ENCODE results near the gene PRDM16. TPM values are rescaled to one million over a fixed set of nuclear protein-coding genes. Genes with fewer than 3 reads are reported as not detected.

PRDM16 gene
- total and polyA plus RNA-seq, 2 of the 4 experiments (the other 2 are of a cell fraction): 0.02 TPM; not detected in 1

GRCh38 chr1:3180915-3181314, 111.9 kb downstream of the PRDM16 start:
- Histone ChIP-seq H3K14ac (replicated peaks; ENCODE audit: low read depth, low read length) (no peak overlapping the region), H3K79me1 (ENCODE audit: low read depth in 1 of 2, low read length in 2 of 2) (no peaks in the 10 kb centered on the region), H3K9me3 (ENCODE audit: control insufficient read depth, insufficient read depth, low read length) (peaks cover 57% of the 10 kb centered on the region), H2BK15ac (ENCODE audit: low read depth, low read length) (no peak overlapping the region), H2AFZ (replicated peaks; ENCODE audit: low read length, poor library complexity) (peak overlapping the region; percentile 32), H3K27me3 (ENCODE audit: control insufficient read depth, insufficient read depth, low read length) (no peaks in the 10 kb centered on the region), H2AK5ac (ENCODE audit: low read depth, low read length) (no peak overlapping the region), H4K5ac (ENCODE audit: low read depth, low read length) (no peak overlapping the region), H4K20me1 (ENCODE audit: insufficient read depth, low read length) (no peaks in the 10 kb centered on the region), H2BK20ac (ENCODE audit: low read depth, low read length) (no peak overlapping the region), H2AK9ac (replicated peaks; ENCODE audit: low read depth, low read length, poor library complexity) (no peak overlapping the region), H3K23ac (ENCODE audit: low read depth, low read length) (no peak overlapping the region), H2BK5ac (ENCODE audit: low read depth, low read length, poor library complexity, severe bottlenecking) (no peak overlapping the region), H4K91ac (ENCODE audit: insufficient read depth, low read depth, low read length) (no peak overlapping the region), H3K36me3 (ENCODE audit: control insufficient read depth, insufficient read depth, low read length) (no peaks in the 10 kb centered on the region), H3K27ac (ENCODE audit: insufficient read depth, low read length) (no peak overlapping the region), H4K8ac (ENCODE audit: low read depth in 2 of 2, low read length in 2 of 2) (no peak overlapping the region), H3K4me2 (ENCODE audit: low read depth, low read length) (no peak overlapping the region), H3K4me1 (ENCODE audit: control insufficient read depth, insufficient read depth, low read length) (no peaks in the 10 kb centered on the region), H3K4ac (ENCODE audit: low read depth, low read length) (no peak overlapping the region), H3K9me1 (ENCODE audit: insufficient read depth, low read length) (no peaks in the 10 kb centered on the region), H2BK120ac (ENCODE audit: low read depth, low read length) (no peak overlapping the region), H3K9ac (ENCODE audit: low read depth, low read length) (no peak overlapping the region), H3K4me3 (ENCODE audit: insufficient read depth, low read depth, low read length) (no peak overlapping the region), H3K56ac (ENCODE audit: extremely low read depth, insufficient read depth, low read length) (no peak overlapping the region), H3K18ac (ENCODE audit: low read depth, low read length) (no peak overlapping the region)
- intact Hi-C loops (cut with micrococcal nuclease) (no loop called here), in situ Hi-C loops (cut with MboI; ENCODE audit: low sequenced_read_pairs) (no loop called here), dilution Hi-C loops (cut with HindIII; ENCODE audit: low sequenced_read_pairs, unreplicated experiment) (no loop called here)
- ATAC-seq (ENCODE audit: low read depth) (no peak), DNase-seq (no peak)
- no TSS peak for BruUV-seq (replicated peaks)
- POLR2A ChIA-PET (ENCODE audit: unreplicated experiment): no interaction called here
- WGBS, 2 experiments (ENCODE audit: extremely low coverage in 2 of 2, insufficient read length in 1 of 2): 88% methylated on average over 27 of the region's 36 CpGs; no CpG with 5 or more reads in 1 of the 2 experiments
- CTCF ChIA-PET: no interaction called here
- no peak for TF ChIP-seq CEBPB (IDR thresholded peaks at IDR 0.05; ENCODE audit: low read depth, low read length)
- TF ChIP-seq SMC3 (IDR thresholded peaks at IDR 0.05; ENCODE audit: low read depth, low read length): no peak
- no peak for TF ChIP-seq MAZ (IDR thresholded peaks at IDR 0.05; ENCODE audit: borderline replicate concordance, low read depth, low read length)
- no peak for TF ChIP-seq CTCF (conservative IDR thresholded peaks at IDR 0.05; ENCODE audit: low read depth, low read length)
- TF ChIP-seq USF2 (IDR thresholded peaks at IDR 0.05; ENCODE audit: low read depth, low read length): no peak
- TF ChIP-seq CHD1 (IDR thresholded peaks at IDR 0.05; ENCODE audit: low read depth, low read length): no peak
- TF ChIP-seq BHLHE40 (IDR thresholded peaks at IDR 0.05; ENCODE audit: low read depth, low read length): no peak
- no peak for TF ChIP-seq MAFK (IDR thresholded peaks at IDR 0.05; ENCODE audit: low read depth, low read length)
- no peak for TF ChIP-seq FOS (IDR thresholded peaks at IDR 0.05; ENCODE audit: low read depth, low read length)
- no peak for TF ChIP-seq RCOR1 (IDR thresholded peaks at IDR 0.05; ENCODE audit: insufficient replicate concordance, low read length)
- no peak for TF ChIP-seq MXI1 (IDR thresholded peaks at IDR 0.05; ENCODE audit: borderline replicate concordance, low read depth, low read length)
- TF ChIP-seq RAD21 (IDR thresholded peaks at IDR 0.05; ENCODE audit: low read length): no peak
- TF ChIP-seq NFE2L2 (IDR thresholded peaks at IDR 0.05; ENCODE audit: low read depth, low read length): no peak
- no peak for TF ChIP-seq ELK1 (IDR thresholded peaks at IDR 0.05; ENCODE audit: borderline replicate concordance, low read depth, low read length)
- TF ChIP-seq RFX5 (IDR thresholded peaks at IDR 0.05; ENCODE audit: low read depth, low read length): no peak
- TF ChIP-seq POLR2A (IDR thresholded peaks at IDR 0.05; ENCODE audit: low read depth, low read length): no peak
